Measurements from ENCODE around the gene CLCN1.
"Not testable (repeated sequence)": the region's sequence is repeated elsewhere in the genome, so short reads cannot be mapped to it uniquely, and the experiment has no call there.

The CLCN1 gene

GRCh38 chr7:143391462-143392404, 75.8 kb downstream of the CLCN1 start:
- DNase-seq (ENCODE audit: extremely low read depth, low read depth), result peak; percentile 46
- TF ChIP-seq CTCF (IDR thresholded peaks at IDR 0.05; ENCODE audit: low read depth, low read length), result no peak

- not testable (repeated sequence) for DNase-seq (ENCODE audit: extremely low read depth, low read depth)
Measured at GRCh38 chr7:143392427-143392826, 76.5 kb downstream of the CLCN1 start.

- TF ChIP-seq CTCF (IDR thresholded peaks at IDR 0.05; ENCODE audit: low read depth, low read length), result no peak
- DNase-seq (ENCODE audit: extremely low read depth, low read depth), result no peak
Measured at GRCh38 chr7:143392875-143393266, 77.0 kb downstream of the CLCN1 start.

- no peak for TF ChIP-seq CTCF (IDR thresholded peaks at IDR 0.05; ENCODE audit: low read depth, low read length)
- DNase-seq (ENCODE audit: extremely low read depth, low read depth), result no peak
Measured at GRCh38 chr7:143393267-143394041, 77.5 kb downstream of the CLCN1 start.

- no peak for TF ChIP-seq CTCF (IDR thresholded peaks at IDR 0.05; ENCODE audit: low read depth, low read length)
Measured at GRCh38 chr7:143394068-143394467, 78.2 kb downstream of the CLCN1 start.

GRCh38 chr7:143394777-143395176, 78.9 kb downstream of the CLCN1 start:
- no peak for DNase-seq (ENCODE audit: extremely low read depth, low read depth)
- no peak for TF ChIP-seq CTCF (IDR thresholded peaks at IDR 0.05; ENCODE audit: low read depth, low read length)

More at GRCh38 chr7:143394068-143394467, 78.2 kb downstream of the CLCN1 start:
- no peak for DNase-seq (ENCODE audit: extremely low read depth, low read depth)

GRCh38 chr7:143395187-143396149, 79.6 kb downstream of the CLCN1 start:
- peak; percentile 3 for TF ChIP-seq CTCF (IDR thresholded peaks at IDR 0.05; ENCODE audit: low read depth, low read length)
- no peak for DNase-seq (ENCODE audit: extremely low read depth, low read depth)
